GM20000 (cell line): ENCODE measurements around the gene LYAR.
"Not testable (repeated sequence)": the region's sequence is repeated elsewhere in the genome, so short reads cannot be mapped to it uniquely, and the experiment has no call there.

Source experiments
- DNase-seq: peaks from one replicate; pipeline ENCODE4 v3.0.0; 2012; ENCODE audit warnings: low spot score
- CTCF ChIP-seq: IDR thresholded peaks from 2 replicates; pipeline ENCODE4 v1.5.1; 2012; ENCODE audit warnings: mild to moderate bottlenecking, control low read depth; ENCODE audit errors: extremely low read depth, missing control alignments

Gene LYAR

GRCh38 chr4:4248885-4249203 is 41.1 kb downstream of the LYAR start:
- no peak for TF ChIP-seq CTCF
- DNase-seq = no peak

- TF ChIP-seq CTCF = no peak
- DNase-seq = peak; percentile 96
Observed at GRCh38 chr4:4248029-4248884, 41.7 kb downstream of the LYAR start, which contains the start of gene TMEM128. TSS of gene TMEM128 (minus strand) at chr4:4248223. CDS start at chr4:4248202, 21 bp downstream.

GRCh38 chr4:4247696-4248028 is 42.3 kb downstream of the LYAR start:
- no peak for TF ChIP-seq CTCF
- no peak for DNase-seq

GRCh38 chr4:4245172-4245571 is 44.8 kb downstream of the LYAR start:
- no peak for TF ChIP-seq CTCF
- DNase-seq = no peak

DNA sequence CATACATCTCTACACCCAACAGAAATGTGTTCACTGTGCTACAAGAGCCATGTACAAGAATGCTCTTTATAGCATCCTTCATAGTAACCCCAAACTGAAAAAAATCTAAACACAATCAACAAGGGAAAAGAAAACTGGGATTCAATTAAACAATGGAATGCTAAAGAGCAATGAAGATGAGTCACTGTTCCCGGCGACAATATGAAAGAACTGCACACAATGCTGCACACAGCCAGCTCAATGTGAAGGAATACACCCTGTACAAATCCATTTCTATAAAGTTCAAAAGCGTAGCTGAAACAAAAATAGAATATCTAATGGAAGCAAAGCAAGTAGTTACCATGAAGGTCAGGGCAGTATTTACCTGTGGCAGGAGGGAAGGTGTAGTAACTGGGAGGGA is 50.4 kb downstream of the LYAR start:
- not testable (repeated sequence) for DNase-seq

GRCh38 chr4:4233610-4234009 is 56.3 kb downstream of the LYAR start:
- no peak for DNase-seq
- no peak for TF ChIP-seq CTCF

GRCh38 chr4:4228356-4228668 is 61.6 kb downstream of the LYAR start:
- TF ChIP-seq CTCF = no peak
- no peak for DNase-seq
